HepG2 (cell line): ENCODE results near the gene USP32.

ENCODE experiments used
- CBFB ChIP-seq: sonication (generic); formaldehyde crosslinking; IDR thresholded peaks from 2 replicates; pipeline ENCODE4 v1.4.0; 2020; ENCODE audit warnings: missing genetic modification reagents
- CTCF ChIP-seq: sonication (generic); formaldehyde crosslinking; IDR thresholded peaks from 2 replicates; pipeline ENCODE4 v1.5.0; 2020; ENCODE audit warnings: mild to moderate bottlenecking, missing genetic modification reagents, moderate library complexity
- GPBP1L1 ChIP-seq: sonication (generic); formaldehyde crosslinking; IDR thresholded peaks from 2 replicates; pipeline ENCODE4 v1.5.0; 2020; ENCODE audit warnings: mild to moderate bottlenecking, missing genetic modification reagents
- MYPOP ChIP-seq: sonication (generic); formaldehyde crosslinking; IDR thresholded peaks from 2 replicates; pipeline ENCODE4 v1.8.1; 2023; ENCODE audit warnings: mild to moderate bottlenecking, moderate library complexity, missing genetic modification reagents
- NR2C2 ChIP-seq: sonication (generic); formaldehyde crosslinking; IDR thresholded peaks from 2 replicates; pipeline ENCODE4 v1.4.0; 2020; ENCODE audit warnings: missing genetic modification reagents, mild to moderate bottlenecking, moderate library complexity, borderline replicate concordance
- PHB2 ChIP-seq: fragments of 450-650 bp; IDR thresholded peaks from 2 replicates; pipeline ENCODE4 v1.6.1; 2018; ENCODE audit not compliant: partially characterized antibody
- PREB ChIP-seq: sonication (generic); formaldehyde crosslinking; IDR thresholded peaks from 2 replicates; pipeline ENCODE4 v1.4.0; 2020; ENCODE audit warnings: missing genetic modification reagents
- PRPF4 ChIP-seq: fragments of 200-400 bp; formaldehyde crosslinking; IDR thresholded peaks from 2 replicates; pipeline ENCODE4 v1.6.1; 2016; ENCODE audit warnings: low read length, low read depth; ENCODE audit not compliant: poor library complexity, severe bottlenecking
- TARDBP ChIP-seq: sonication (generic); formaldehyde crosslinking; IDR thresholded peaks from 2 replicates; pipeline ENCODE4 v1.8.0; 2022; ENCODE audit warnings: mild to moderate bottlenecking, missing genetic modification reagents
- TF ChIP-seq, protein P1 (sequence below): sonication (generic); formaldehyde crosslinking; conservative IDR thresholded peaks from 2 replicates; pipeline ENCODE4 v1.4.0; 2020; ENCODE audit warnings: missing genetic modification reagents

DNA sequence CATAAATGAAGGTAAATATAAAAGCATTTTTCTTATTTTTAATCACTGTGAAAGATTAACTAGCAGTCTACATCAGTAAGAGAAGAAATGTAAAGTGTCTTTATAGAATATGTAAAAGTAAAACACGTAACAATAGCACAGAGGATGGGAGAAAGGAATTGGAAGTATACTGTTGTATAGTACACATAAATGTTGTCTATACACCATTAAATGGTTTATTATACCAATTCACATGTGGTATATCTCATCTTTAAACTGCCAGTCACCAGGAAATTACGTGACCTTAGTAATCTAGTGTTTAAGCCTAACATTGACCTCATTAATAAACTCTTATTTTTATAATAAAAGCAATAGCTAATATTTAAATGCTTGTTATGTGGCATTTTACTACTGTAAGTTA is 87.4 kb downstream of the USP32 start:
- no peak for TF ChIP-seq PREB (CRISPR knock-in tag)
- no peak for TF ChIP-seq CTCF (CRISPR knock-in tag)
- TF ChIP-seq PHB2 = no peak
- no peak for TF ChIP-seq TARDBP (CRISPR knock-in tag)
- no peak for TF ChIP-seq NR2C2 (CRISPR knock-in tag)
- TF ChIP-seq, protein P1, sequence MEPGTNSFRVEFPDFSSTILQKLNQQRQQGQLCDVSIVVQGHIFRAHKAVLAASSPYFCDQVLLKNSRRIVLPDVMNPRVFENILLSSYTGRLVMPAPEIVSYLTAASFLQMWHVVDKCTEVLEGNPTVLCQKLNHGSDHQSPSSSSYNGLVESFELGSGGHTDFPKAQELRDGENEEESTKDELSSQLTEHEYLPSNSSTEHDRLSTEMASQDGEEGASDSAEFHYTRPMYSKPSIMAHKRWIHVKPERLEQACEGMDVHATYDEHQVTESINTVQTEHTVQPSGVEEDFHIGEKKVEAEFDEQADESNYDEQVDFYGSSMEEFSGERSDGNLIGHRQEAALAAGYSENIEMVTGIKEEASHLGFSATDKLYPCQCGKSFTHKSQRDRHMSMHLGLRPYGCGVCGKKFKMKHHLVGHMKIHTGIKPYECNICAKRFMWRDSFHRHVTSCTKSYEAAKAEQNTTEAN (CRISPR knock-in tag) = no peak
- no peak for TF ChIP-seq MYPOP
- TF ChIP-seq PRPF4 = no peak
- no peak for TF ChIP-seq GPBP1L1 (CRISPR knock-in tag)
- no peak for TF ChIP-seq CBFB
